IPS-11a (cell line): Measurements from ENCODE around the gene FCHSD2.
"Not testable (repeated sequence)": the region's sequence is repeated elsewhere in the genome, so short reads cannot be mapped to it uniquely, and the experiment has no call there.

Experiments used
- H3K4me3 ChIP-seq: one replicate; pipeline ENCODE4 v1.5.1; 2013; ENCODE audit warnings: low read depth, low read length, control low read depth

The FCHSD2 gene

DNA sequence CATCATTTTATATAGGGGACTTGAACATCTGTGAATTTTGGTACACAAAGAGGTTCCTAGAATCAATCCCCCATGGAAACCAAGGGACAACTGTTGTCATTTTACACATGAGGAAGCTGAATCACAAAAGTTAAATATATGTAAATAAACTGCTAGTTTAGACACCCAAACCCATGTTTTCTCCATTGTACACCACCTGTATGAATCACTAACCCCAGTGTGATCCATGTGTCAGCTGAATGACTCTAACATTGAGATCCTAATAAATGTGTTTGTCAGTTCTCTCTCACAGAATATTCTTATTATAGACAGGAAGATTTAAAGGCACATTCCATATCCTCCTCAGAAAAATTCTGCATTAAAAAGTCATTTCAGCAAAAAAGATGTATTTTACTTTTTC, 244.6 kb downstream of the FCHSD2 start:
- no peak overlapping the region for H3K4me3 ChIP-seq

GRCh38 chr11:72896431-72896830, 245.7 kb downstream of the FCHSD2 start:
- no peak overlapping the region for H3K4me3 ChIP-seq

DNA sequence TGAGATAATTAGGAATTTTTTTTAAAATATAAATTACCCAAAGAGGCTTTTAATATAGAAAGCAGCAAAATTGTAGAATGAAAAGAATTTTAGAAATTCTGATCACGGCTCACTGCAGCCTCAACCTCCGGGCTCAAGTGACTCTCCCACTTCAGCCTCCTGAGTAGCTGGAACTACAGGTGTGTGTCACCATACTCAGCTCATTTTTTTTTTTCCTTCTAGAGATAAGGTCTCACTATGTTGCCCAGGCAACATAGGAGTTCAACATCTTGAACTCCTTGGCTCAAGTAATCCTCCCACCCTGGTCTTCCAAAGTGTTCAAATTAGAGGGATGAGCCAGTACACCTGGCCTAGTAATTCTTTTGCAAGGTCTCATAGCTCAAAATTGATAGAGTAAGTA, 251.2 kb downstream of the FCHSD2 start:
- H3K4me3 ChIP-seq = no peak overlapping the region

GRCh38 chr11:72886619-72887018, 255.5 kb downstream of the FCHSD2 start:
- H3K4me3 ChIP-seq = no peak overlapping the region

- no peak overlapping the region for H3K4me3 ChIP-seq
These were observed 256.1 kb downstream of the FCHSD2 start for GRCh38 chr11:72885749-72886609.

DNA sequence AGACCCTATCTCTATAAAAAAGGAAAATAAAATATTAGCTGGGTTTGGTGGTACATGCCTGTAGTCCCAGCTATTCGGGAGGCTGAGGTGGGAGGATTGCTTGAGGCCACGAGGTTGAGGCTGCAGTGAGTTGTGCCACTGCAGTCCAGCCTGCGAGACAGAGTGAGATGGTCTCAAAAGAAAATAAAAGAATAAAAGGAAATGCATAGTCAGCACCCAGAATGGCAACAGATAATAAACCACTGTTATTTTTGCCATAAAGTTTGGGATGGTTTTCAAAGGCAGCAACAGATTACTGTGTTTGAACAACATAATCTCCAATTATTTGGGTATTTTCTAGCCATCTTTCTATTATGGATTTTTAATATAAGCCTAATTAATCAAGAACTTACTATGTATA, 266.0 kb downstream of the FCHSD2 start:
- H3K4me3 ChIP-seq = no peak overlapping the region

GRCh38 chr11:72875736-72876135, 266.4 kb downstream of the FCHSD2 start:
- no peak overlapping the region for H3K4me3 ChIP-seq

GRCh38 chr11:72872012-72872411, 270.1 kb downstream of the FCHSD2 start:
- no peak overlapping the region for H3K4me3 ChIP-seq

DNA sequence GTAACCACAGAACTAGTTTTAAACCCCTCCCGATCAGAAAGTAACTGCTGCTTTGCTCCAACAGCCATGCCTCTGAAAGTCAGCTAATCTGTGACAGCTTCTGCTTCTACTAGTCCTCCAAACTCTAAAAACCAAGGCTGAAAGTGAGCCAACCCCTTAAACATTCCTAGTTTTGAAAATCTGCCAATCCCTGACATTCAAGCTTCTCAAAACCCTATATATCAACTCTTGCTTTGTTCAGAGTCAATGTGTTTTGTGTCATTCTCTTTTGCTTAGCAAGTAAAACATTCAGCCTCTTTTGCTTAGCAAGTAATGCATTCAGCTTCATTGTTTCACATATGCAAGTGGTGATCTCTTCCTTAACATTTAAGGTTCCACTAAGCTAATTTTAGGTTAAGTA, 271.0 kb downstream of the FCHSD2 start:
- H3K4me3 ChIP-seq = no peak overlapping the region

- H3K4me3 ChIP-seq = no peak overlapping the region
These were observed 272.3 kb downstream of the FCHSD2 start for GRCh38 chr11:72869831-72870230.

DNA sequence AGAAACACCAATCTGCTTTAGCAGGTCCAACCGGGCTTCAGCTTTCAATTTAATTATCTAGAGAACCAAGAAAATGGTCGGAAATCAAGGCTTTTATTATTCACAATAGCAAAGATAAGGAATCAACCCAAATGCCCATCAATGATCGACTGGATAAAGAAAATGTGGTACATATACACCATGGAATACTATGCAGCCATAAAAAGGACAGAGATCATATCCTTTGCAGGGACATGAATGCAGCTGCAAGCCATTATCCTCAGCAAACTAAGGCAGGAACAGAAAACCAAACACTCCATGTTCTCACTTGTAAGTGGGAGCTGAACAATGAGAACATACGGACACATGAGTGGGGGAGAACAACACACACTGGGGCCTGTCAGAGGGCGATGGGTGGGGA, 274.1 kb downstream of the FCHSD2 start:
- no peak overlapping the region for H3K4me3 ChIP-seq

DNA sequence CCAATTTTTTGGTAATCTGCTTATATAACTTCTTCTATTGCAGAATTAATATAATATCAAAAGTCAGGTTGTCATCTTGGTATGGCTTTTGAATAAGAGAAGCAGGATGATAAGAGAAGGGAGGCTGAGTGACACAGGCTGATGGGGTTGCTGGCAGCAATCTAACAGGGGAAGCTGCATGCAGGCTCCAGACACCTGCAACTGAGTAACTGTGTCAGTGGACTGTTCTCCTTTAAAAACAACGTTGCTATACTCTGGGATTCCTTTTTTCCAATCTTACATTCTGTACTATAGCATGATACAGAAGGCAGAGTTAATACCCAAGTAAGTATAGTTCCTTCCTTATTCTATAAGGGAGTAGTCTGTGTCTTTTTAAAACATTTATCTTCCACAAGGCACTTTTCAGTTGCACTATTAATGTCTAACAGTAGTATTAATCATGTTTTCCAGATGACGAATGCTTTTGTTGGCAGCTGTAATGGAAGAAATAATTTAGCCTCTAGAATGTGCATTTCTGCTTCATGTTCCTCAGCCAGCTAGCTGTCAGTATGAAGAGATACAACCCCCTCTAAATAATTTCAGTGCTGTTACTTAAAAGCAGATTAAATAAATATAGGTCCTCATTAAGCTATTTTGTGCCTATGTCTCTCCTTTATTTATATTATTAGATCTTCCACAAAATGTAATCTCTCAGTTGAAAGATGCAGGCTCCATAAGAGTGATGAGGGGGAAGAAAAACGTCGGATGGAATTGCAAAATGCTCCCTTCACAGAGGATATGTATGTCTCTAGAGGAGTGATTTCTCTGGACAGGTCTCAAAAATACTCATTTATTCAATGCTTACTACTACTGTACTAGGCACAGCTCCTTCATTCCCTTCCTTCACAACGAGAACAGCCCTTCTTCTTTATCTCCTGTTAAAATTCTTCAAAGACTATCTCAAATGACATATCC, 277.1 kb downstream of the FCHSD2 start:
- H3K4me3 ChIP-seq = no peak overlapping the region

DNA sequence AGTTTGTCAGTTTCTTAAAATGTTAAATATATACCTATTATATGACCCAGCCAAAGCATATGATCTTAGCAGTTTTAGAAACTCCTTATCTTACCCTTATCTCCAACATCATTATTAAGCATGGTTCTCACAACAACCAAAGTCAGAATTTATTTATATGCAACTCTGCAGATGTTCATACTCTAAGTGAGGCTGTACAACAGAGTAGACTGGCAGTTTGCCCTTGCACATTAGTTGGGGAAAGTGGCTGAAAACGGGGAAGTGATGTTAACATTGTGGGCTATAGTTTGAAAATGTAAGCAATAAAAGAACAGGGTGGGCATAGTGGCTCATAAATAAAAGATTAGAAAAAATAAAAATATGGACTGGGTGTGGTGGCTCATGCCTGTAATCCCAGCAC, 278.2 kb downstream of the FCHSD2 start:
- no peak overlapping the region for H3K4me3 ChIP-seq

DNA sequence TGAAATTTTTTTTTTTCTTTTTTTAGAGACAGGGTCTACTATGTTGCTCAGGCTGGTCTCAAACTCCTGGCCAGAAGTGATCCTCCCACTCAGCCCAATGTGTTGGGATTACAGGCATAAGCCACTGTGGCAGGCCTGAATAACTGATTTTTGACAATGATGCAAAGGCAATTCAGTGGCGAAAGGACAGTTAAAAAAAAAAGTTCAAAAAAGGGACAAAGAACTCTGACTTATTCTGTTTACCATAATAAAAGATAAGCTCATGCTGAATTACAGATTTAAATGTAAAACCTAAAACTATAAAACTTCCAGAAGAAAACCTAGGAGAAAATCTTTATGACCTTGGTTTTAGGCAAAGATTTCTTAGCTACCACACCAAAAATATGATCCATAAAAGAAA, 279.0 kb downstream of the FCHSD2 start:
- no peak overlapping the region for H3K4me3 ChIP-seq

- no peak overlapping the region for H3K4me3 ChIP-seq
These were observed 281.5 kb downstream of the FCHSD2 start for GRCh38 chr11:72860592-72860991.

DNA sequence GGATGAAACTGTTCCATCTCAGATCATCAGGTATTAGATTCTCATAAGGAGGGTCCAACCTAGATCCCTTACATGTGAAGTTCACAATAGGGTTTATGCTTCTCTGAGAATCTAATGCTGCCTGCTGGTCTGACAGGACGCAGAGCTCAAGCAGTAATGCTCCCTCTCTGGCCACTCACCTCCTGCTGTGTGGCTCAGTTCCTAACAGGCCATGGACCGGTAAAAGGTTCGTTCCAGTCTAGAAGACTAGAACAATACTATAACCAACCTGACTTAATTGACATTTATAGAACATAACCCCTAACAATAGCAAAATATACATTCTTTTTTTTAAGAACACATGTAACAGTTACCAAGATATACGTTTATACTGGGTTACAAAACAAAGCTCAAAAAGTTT, 282.1 kb downstream of the FCHSD2 start:
- no peak overlapping the region for H3K4me3 ChIP-seq

DNA sequence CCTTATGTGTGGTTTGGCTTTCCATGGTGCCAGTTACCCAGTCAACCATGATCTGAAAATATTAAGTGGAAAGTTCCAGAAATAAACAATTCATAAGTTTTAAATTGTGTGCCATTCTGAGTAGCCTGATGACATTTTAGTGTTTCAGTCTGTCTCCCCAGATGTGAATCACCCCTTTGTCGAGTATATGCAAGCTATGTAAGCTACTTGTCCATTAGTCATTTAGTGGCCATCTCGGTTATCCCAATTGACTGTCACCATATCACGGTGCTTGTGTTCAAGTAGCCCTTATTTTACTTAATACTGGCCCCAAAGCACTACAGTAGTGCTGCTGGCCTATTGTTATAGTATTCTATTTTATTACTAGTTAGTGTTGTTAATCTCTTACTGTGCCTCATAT, 283.0 kb downstream of the FCHSD2 start:
- no peak overlapping the region for H3K4me3 ChIP-seq

DNA sequence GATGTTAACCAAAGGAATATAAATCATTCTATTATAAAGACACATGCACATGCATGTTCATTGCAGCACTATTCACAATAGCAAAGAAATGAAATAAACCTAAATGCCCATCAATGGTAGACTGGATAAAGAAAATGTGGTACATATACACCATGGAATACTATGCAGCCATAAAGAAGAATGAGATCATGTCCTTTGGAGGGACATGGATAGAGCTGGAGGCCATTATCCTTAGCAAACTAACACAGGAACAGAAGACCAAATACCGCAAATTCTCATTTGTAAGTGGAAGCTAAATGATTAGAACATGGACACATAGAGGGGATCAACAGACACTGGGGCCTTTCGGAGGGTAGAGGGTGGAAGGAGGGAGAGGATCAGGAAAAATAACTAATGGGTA, 283.9 kb downstream of the FCHSD2 start:
- H3K4me3 ChIP-seq = not testable (repeated sequence)

- H3K4me3 ChIP-seq = no peak overlapping the region
These were observed 285.4 kb downstream of the FCHSD2 start for GRCh38 chr11:72856551-72857345.

GRCh38 chr11:72856065-72856464, 286.1 kb downstream of the FCHSD2 start:
- H3K4me3 ChIP-seq = no peak overlapping the region

- H3K4me3 ChIP-seq = no peak overlapping the region
These were observed 290.4 kb downstream of the FCHSD2 start for GRCh38 chr11:72851726-72852125.
